ENCODE results near the gene CYB5A. TPM values are rescaled to one million over a fixed set of nuclear protein-coding genes. Genes with fewer than 3 reads are reported as not detected.

Gene CYB5A
- total RNA-seq, 6 experiments from 2014 or later: 817 to 1,434 (median 907) TPM

- no peaks in the 10 kb centered on the region for H3K36me3 ChIP-seq
Observed at GRCh38 chr18:74241970-74242369, 49.8 kb downstream of the CYB5A start.

GRCh38 chr18:74241426-74241825, 50.3 kb downstream of the CYB5A start:
- TF ChIP-seq POLR2A (IDR thresholded peaks at IDR 0.05) (no peak), CTCF (IDR thresholded peaks at IDR 0.05) (no peak)
- intact Hi-C loops (cut with DNase I): no loop called here
- peak overlapping the region; percentile 33 to 89 (median 76) for H3K27ac ChIP-seq
- 33% methylated on average over 4 of the region's 4 CpGs for WGBS (ENCODE audit: insufficient coverage, low coverage, low lambda C conversion rate, missing lambda C conversion rate)
- ATAC-seq (peak in 1 of 4 donors; percentile 13), DNase-seq (no peak)
- H3K27me3 ChIP-seq: no peaks in the 10 kb centered on the region
- H3K9me3 ChIP-seq: no peaks in the 10 kb centered on the region
- peaks cover 0 to 48% (median 24%) of the 10 kb centered on the region in 4 donors for H3K4me1 ChIP-seq
- H3K4me3 ChIP-seq: no peak overlapping the region
- no peaks in the 10 kb centered on the region for H3K36me3 ChIP-seq

More at GRCh38 chr18:74241970-74242369, 49.8 kb downstream of the CYB5A start:
- WGBS (ENCODE audit: insufficient coverage, low coverage, low lambda C conversion rate, missing lambda C conversion rate): 28% methylated on average over 3 of the region's 3 CpGs
- intact Hi-C loops (cut with DNase I): no loop called here
- DNase-seq (no peak), ATAC-seq (peak; percentile 24 to 44 (median 40))
- H3K4me1 ChIP-seq: peaks cover 0 to 48% (median 24%) of the 10 kb centered on the region in 4 donors
- peak overlapping the region; percentile 33 to 89 (median 76) for H3K27ac ChIP-seq
- TF ChIP-seq POLR2A (IDR thresholded peaks at IDR 0.05) (no peak), CTCF (IDR thresholded peaks at IDR 0.05) (no peak)
- H3K27me3 ChIP-seq: no peaks in the 10 kb centered on the region
- no peak overlapping the region for H3K4me3 ChIP-seq
- H3K9me3 ChIP-seq: no peaks in the 10 kb centered on the region

GRCh38 chr18:74239567-74239966, 52.2 kb downstream of the CYB5A start:
- intact Hi-C loops (cut with DNase I): no loop called here
- no peak for TF ChIP-seq CTCF (IDR thresholded peaks at IDR 0.05)
- no peak for TF ChIP-seq POLR2A (IDR thresholded peaks at IDR 0.05)
- no peaks in the 10 kb centered on the region for H3K36me3 ChIP-seq
- H3K27ac ChIP-seq: peak overlapping the region in 1 of 3 donors; percentile 89
- peak overlapping the region in 1 of 3 donors; percentile 28 for H3K4me3 ChIP-seq
- peaks cover 0 to 66% (median 34%) of the 10 kb centered on the region in 4 donors for H3K4me1 ChIP-seq
- no peaks in the 10 kb centered on the region for H3K27me3 ChIP-seq
- DNase-seq: no peak
- H3K9me3 ChIP-seq: no peaks in the 10 kb centered on the region
- WGBS (ENCODE audit: insufficient coverage, low coverage, low lambda C conversion rate, missing lambda C conversion rate): 84% methylated on average over 1 of the region's 1 CpG
- ATAC-seq: no peak

- Histone ChIP-seq H3K4me1 (peaks cover 0 to 69% (median 36%) of the 10 kb centered on the region in 4 donors), H3K4me3 (peak overlapping the region in 1 of 3 donors; percentile 19), H3K36me3 (no peaks in the 10 kb centered on the region), H3K27me3 (no peaks in the 10 kb centered on the region), H3K9me3 (no peaks in the 10 kb centered on the region), H3K27ac (peak overlapping the region; percentile 79 to 98 (median 90))
- intact Hi-C loops (cut with DNase I): no loop called here
- TF ChIP-seq CTCF (IDR thresholded peaks at IDR 0.05): no peak
- no peak for TF ChIP-seq POLR2A (IDR thresholded peaks at IDR 0.05)
- peak in 1 of 3 donors; percentile 80 for DNase-seq
- WGBS (ENCODE audit: insufficient coverage, low coverage, low lambda C conversion rate, missing lambda C conversion rate): 12% methylated on average over 8 of the region's 10 CpGs
- ATAC-seq: peak; percentile 68 to 87 (median 82)
Observed at GRCh38 chr18:74234326-74235171, 57.2 kb downstream of the CYB5A start.
